GM18526 (cell line): ENCODE measurements around the gene MRPS34.

Experiments used
- POLR2A ChIP-seq: IDR thresholded peaks from 3 replicates; pipeline ENCODE4 v1.6.1; 2011; ENCODE audit not compliant: insufficient read length; ENCODE audit errors: extremely low read depth

Gene MRPS34

DNA sequence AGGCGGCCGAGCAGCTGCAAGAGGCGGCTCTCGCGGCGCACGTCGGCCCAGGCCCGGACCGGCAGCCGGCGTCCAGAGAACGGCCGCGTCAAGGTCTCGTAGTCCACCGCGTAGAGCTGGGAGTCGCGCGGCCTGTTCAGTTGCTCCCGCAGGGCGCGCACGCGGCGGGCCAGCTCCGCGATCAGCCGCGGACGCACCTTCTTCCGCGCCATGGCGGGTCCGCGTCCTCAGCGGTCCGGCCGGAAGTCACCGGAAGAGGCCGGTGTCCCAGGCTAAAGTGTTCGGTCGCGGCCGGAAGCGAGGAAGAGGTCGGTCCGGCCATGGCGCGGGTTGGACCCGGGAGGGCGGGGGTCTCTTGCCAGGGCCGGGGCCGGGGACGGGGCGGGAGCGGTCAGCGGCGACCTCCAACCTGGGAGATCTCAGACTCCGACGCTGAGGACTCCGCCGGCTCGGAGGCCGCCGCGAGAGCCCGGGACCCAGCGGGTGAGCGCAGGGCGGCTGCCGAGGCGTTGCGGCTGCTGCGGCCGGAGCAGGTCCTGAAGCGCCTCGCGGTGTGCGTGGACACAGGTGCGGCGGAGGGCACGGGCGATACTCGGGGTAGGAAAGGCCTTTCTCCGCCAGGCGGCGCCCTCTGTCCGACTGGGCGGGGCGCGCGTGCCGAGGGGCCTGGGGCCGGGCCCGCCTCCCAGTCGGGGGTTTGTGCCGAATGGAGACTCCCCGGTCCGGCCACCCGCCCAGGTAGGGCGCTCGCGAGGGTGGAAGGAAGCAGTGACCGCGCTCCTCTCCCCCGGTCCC is at the start of gene MRPS34:
TSS of gene MRPS34 (minus strand) at position 227 of the 795 bp plus-strand sequence. CDS start at position 212, 15 bp downstream.
- TF ChIP-seq POLR2A: peak; percentile 93

DNA sequence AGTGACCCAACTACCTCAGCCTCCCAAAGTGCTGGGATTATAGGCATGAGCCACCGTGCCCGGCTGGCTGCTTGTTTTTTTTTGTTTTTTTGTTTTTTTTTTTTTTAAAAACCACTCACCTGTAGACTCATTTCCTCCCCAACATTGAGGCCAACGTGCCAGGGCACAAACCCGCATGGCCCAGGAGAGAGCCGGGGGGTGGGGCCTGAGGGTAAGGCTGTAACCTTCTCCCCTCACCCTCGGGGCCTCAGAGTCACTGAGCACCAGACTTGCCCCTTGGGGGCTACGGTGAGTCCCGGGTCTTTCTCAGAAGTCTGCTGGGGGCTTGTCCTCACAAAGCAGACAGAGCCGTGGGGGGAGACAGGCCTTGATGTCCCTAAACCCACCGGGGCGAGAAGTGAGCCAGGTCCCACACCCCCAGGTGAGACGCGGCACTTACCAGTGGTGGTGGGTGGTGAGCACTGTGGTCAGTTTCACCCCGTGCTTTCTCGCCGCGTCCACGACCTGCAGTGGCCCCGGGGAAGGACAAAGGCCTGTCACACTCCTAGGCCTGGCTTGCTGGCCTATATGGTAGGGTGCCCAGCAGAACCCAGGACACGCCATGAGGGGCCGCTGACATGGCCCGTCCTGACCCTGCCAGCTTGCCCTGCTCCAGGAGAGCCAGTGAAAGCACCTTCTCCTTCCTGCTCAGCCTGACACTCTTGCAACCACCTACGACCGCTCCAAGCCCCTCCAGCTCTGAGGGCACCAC is 49.1 kb upstream of the MRPS34 start:
- no peak for TF ChIP-seq POLR2A

DNA sequence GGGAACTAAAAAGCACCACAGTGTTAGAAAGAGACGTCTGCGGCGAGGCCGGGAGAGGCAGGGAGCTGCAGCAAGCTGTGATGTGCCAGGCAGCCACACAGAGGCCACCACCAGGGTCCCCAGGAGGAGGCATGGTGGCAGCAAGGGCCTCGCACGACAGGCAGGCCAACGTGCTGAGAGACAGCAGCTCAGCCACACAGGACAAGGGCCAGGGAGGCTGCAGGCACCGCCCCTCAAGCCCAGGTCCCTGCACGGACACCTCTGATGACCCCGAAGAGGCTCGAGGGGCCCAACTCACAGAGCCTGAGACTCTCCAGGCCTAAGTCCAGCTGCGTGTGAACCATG is 48.0 kb upstream of the MRPS34 start:
- TF ChIP-seq POLR2A: no peak

DNA sequence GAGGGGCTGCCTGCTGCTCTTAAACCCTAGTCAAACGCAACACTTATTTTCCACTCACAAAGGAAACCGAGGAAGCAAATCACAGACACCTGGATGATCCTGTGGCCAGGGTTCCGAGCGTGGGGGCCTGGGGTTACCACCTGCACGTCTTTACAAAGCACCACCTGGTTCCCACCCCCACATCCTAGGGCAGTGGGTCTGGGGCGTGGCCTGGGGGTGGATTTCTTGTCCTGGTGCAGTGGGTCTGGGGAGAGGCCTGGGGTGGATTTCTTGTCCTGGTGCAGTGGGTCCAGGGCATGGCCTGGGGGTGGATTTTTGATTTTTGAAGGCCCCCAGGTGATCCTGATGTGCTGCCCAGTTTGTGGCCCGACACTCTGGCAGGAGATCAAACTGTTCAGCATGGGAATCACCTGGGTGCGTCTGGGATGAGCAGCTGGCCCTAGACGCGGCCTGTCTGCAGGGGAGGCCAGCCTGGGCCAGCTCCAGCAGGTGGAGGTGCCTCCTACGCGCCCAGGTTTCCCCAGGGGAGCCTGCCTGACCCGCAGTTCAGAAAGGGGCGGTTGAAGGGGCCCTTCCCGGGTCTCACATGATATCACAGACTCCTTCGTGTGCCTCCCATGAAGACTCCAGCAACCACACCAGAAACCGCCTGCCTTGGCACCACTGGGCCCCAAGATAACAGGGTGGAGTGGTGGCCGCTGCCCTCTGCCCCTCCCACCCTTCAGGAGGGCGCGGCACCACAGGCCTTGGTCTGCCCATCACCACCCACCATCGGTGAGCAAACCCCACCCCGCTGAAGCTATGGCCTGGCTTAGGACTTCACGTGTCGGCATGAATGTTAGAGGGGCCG is 47.4 kb upstream of the MRPS34 start:
- TF ChIP-seq POLR2A: no peak

DNA sequence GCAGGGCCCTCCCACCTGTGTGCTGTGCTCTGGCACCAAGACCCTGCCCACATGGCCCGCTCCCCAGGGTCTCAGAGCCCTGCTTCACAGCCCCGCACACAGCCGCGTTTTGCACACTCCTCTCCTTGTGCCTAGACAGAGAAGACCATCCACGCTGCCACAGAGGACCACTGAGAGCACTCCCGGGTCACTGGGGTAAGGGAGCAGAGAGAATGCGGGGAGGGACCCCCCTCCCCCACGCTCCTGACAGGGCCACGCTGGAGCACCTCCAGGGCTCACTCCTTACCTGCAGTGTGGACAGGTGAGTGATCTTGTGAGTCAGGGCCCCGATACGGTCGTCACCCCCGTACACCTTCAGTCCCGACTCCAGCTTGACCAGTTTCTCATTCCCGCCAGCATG is 46.7 kb upstream of the MRPS34 start:
- TF ChIP-seq POLR2A: no peak

DNA sequence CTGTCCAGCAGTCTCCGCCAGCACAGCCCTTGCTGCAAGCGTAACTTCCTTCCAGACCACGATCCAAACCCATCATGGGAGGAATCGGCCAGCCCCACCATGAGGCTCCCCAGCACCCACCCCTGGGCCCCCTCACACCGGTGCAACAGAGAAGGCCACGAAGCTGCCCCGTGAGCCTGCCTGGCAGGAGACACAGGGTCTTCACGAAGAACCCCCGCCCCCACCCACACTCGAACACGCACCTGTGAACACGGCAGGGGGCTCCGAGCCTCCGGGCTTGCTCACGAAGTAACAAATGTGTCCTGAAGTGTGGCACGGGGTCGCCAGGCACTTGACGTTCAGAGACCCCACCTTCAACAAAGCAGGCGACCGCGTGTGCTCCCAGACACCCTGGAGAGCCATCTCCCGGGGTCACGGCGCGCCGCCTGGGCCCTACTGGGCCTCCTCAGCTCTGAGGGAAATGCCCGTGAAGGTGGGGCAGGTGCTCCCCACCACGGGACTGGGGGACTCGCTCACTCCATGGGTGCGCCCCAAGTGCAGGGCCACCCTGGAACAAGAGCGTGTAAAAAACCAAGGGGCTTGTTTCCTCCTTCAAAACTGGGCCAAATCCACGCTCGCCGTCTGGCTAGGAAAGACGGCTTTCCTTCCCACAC is 46.1 kb upstream of the MRPS34 start:
- no peak for TF ChIP-seq POLR2A

DNA sequence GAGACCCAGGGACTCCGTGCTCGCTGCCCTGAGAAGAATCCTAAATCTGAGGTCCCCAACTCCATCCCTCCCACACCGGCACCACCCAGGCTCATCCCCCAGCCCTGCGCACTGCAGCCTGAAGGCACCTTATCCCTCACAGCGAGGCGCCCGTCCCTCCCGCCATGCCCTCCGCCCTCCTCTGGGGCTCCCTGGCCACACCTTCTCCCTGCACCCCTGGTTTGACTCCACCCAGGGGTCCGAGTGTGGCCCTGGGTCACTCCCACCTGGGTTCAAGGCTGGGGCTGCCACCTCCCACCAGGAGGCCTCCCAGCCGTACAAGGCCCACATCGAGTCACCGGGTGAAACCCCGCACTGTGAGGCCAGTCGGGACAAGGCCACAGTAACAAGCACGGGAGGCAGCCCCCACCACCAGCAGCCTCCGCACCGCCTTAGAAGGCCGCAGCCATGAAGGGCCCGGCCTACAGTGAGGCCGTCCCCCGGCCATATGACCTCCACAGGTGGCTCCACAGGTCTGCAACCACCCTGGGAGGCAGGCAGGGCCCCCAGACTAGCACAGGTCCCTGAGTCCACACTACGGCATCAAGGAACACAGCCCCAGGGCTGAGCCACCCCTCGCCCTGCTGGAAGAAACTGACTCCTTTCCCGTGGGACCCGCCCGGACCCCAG is 45.4 kb upstream of the MRPS34 start:
- no peak for TF ChIP-seq POLR2A

DNA sequence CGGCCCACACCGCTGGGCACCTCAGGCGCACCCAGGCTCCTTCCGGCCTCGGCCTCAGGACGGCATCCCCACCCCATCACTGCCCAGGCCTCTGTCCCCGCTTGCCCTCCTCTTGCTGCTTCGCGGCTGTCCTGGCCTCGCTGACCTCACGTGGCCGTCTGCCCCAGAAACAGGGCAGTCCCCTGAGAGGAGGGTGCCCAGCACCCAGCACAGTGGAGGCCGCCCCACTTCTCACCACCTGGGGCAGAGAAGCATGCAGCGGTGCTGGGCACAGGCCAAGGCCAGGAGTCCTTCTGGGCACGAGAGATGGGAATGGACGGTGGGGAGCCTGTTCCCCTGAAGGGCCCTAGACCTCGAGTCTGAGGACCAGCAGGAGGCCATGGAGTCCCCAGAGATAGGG is 44.8 kb upstream of the MRPS34 start:
- TF ChIP-seq POLR2A: no peak

DNA sequence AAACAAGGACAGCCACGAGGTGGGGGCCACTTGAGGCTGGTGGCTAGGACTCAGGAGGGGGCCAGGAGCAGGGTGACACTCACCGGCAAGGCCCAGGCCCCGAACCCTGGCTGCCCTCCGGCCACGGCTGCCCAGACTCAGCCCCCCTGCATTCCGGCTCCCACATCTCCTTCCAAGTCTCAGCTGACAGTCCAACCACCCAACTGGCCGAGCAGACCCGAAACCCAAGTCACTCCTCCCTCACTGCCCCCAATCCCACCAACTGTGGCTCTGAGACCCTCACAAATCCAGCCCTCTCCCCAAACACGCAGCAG is 44.3 kb upstream of the MRPS34 start:
- TF ChIP-seq POLR2A: no peak

DNA sequence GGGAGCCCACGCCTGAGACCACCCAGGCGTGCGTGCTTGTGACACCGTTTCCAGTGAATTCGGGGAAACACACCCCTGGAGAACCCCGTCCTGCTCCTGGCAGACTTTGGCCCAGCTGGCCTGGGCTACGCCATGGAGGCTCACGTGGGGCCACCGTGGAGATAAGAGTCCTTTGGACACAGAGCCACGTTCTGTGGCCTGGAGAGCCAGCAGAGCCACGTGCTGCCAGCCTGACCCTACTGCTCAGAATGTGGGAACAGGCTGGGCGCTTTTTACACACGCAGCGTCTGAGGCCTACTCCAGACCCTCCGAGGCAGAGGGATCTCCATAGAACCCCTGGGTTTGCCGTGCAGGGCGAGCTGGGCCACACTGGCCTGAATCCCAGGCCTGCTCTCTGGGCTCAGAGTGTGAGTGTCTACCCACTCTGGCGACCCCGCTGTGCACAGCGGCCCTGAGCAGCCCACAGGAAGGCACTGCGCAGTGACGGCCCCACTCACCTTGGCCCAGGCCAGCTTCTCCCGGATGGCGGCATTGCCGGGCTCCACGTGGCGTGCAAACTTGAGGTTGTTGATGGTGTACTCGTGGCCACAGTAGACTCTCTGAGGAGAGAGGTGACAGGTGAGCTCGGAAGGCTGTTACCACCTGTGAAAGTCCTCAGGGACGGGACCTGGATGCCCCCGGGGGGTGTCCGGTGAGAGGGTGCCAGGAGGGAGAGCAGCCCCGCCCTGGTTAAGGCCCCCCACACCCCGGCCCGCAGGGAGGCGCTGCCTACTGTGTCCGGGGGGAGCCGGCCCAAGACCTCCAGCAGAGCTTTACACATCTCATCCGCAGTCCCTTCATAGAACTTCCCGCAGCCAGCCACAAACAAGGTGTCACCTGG is 43.7 kb upstream of the MRPS34 start:
- no peak for TF ChIP-seq POLR2A

DNA sequence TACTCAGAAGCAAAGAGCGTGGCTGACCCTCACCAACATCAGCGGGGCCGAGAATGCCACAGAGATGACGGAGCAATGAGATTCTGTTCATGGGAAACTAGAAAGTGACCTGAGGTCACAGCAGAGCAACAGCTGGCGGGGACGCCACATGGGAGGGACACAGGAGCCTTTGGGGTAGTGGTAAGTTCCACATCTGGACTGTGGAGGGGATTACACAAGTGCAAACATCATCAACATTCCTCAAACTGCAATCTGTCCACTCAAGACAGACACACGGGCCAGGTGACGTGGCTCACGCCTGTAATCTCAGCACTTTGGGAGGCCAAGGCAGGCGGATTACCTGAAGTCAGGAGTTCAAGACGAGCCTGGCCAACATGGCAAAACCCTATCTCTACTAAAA is 42.5 kb upstream of the MRPS34 start:
- TF ChIP-seq POLR2A: no peak

DNA sequence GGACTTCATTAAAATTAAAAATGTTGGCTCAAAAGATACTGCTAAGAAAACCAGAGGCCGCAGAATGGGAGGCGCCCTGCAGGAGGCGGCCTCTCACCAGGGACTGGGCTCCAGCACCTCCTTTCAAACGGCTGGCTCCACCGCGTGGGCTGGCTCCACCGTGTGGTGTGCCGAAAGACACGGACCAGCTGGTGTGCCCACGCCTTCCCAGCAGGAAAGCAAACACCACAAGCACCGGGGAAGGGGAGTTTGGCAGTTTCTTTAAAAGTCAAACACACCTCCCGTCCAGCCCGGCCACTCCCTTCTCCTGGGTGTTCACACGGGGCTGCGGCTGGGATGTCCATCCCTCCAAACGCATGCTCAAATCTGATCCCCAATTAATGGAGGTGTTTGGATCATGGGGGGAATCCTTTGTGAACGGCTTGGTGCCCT is 39.8 kb upstream of the MRPS34 start:
- TF ChIP-seq POLR2A: no peak

DNA sequence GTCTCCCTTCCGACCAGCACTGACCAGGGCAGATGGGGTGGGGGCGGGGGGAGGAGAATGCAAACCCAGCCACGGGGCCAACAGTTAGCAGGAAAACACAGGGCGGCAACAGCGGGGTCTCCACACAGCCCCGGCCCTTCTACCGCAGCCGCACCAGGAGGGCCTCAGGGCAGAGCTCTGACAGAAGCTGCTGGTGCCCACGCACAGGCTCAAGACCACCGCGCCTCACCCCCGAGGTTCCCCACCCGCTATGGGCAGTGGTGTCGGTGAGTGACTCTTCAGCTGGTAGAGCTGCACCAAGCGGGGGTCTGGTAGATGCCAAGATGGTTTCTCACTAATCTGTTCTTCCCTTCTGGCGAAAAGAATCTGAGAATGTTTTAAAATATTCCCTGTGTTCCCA is 37.6 kb upstream of the MRPS34 start:
- no peak for TF ChIP-seq POLR2A

DNA sequence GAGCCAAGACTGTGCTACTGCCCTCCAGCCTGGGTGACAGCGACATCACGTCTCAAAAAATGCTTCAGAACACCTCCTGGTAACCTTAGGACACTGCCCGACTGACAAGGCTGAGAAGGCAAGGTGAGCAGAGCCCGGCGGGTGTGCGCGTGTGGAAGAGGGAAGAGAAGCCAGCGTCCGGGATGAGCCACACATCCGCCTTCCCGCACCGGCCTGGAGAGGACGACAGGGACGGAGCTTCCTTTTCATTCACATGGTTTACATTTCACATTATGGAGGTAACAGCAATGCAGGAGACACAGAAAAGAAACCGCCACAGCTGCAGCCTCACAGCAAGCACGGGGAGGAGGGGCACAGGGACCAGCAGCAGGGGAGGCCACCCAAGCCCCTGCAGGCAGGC is 37.2 kb upstream of the MRPS34 start:
- TF ChIP-seq POLR2A: no peak

DNA sequence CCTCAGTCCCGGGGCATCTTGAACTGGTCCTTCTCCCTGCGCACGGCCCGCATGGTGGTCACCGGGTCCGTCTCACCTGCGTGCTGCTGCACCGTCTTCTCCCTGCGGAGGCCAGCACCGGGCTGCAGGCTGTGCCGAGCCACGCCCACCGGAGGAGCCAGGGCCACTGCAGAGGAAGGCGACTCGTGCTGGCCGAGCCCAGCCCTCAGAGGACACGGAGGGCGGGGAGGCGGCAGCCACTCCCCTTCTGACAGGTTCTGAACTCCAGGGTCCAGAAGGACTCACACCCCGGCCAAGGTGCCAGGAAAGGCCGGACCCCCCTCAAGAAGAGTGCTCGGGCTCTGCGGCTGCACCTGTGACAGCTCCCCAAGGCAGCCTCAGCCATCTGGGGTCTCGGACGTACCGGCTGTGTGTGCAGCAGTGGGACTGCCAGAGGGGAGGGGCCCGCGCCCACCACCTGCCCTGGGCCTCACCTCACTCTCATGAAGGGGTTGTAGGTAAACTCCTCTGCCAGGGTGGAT is 36.4 kb upstream of the MRPS34 start:
- no peak for TF ChIP-seq POLR2A
